ENCODE measurements around the gene AUH. TPM values are rescaled to one million over a fixed set of nuclear protein-coding genes. Genes with fewer than 3 reads are reported as not detected.

The AUH gene
- total RNA-seq, 1 experiment from 2014 or later: 21.7 TPM

DNA sequence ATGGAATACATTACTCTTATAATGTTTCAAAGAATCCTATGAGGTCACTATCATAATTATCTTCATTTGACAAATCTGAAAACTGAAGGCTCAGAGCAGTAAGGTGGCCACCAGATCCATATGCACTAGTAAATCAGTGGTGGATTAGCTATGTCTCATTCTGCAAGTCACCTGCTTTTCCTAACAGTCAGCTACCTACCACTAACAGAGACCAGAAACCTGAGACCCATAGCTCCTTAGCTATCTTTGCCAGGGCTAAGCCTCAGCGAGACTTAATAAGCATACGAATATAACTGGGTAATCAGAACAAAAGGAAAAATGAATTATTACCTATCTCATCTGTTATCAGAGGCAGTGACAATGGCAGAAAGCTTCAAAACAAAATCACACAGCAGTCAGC lies 118.7 kb downstream of the AUH start:
- no peaks in the 10 kb centered on the region for H3K9me3 ChIP-seq (ENCODE audit: control insufficient read depth, low read depth, low read length)
- no peak overlapping the region for H2BK5ac ChIP-seq (ENCODE audit: insufficient read length, low read length)
- Mint-ChIP-seq H3K36me3 (ENCODE audit: insufficient read depth in 1 of 3, low read depth in 3 of 3) (no peaks in the 10 kb centered on the region), H3K27ac (peak overlapping the region in 1 of 3 experiments; percentile 72; a peak in 3 of 7 replicates), H3K4me1 (peaks cover 24 to 39% of the 10 kb centered on the region in 2 experiments), H3K9me3 (no peaks in the 10 kb centered on the region), H3K4me3 (no peak overlapping the region), H3K27me3 (ENCODE audit: low read depth) (no peaks in the 10 kb centered on the region)
- H3K4me2 ChIP-seq (ENCODE audit: insufficient read depth, insufficient read length, low read length): no peak overlapping the region
- H3K9ac ChIP-seq (ENCODE audit: extremely low read depth, insufficient read length, low read length): no peak overlapping the region
- no peak overlapping the region for H3K27ac ChIP-seq (ENCODE audit: insufficient read length, low read depth, low read length)
- H2BK15ac ChIP-seq (ENCODE audit: low read depth, low read length): no peak overlapping the region
- no peak overlapping the region for H3K23ac ChIP-seq (ENCODE audit: insufficient read length, low read depth, low read length)
- peaks cover 4% of the 10 kb centered on the region; the same call in 1 of the 2 replicates for H3K4me1 ChIP-seq (ENCODE audit: insufficient read depth, low read length)
- H3K18ac ChIP-seq (ENCODE audit: insufficient read length, low read depth, low read length): no peak overlapping the region
- no peak overlapping the region for H4K5ac ChIP-seq (ENCODE audit: insufficient read length, low read depth, low read length)
- H3K27me3 ChIP-seq (ENCODE audit: insufficient read depth, low read length): no peaks in the 10 kb centered on the region
- H3K4ac ChIP-seq (ENCODE audit: low read depth, low read length): no peak overlapping the region
- no peak overlapping the region for H2AFZ ChIP-seq (ENCODE audit: low read length)
- no peak overlapping the region for H2BK12ac ChIP-seq (ENCODE audit: insufficient read length, low read depth, low read length)
- no CpG with 5 or more reads among the region's 2 CpGs for WGBS (ENCODE audit: extremely low coverage, insufficient read length, low lambda C conversion rate)
- no peaks in the 10 kb centered on the region for H4K20me1 ChIP-seq (ENCODE audit: control insufficient read depth, insufficient read depth, insufficient read length)
- DNase-seq: no peak
- H4K8ac ChIP-seq (replicated peaks; ENCODE audit: insufficient read length, low read depth, low read length): no peak overlapping the region
- no peaks in the 10 kb centered on the region for H3K79me1 ChIP-seq (ENCODE audit: insufficient read depth, low read depth, low read length, poor library complexity, severe bottlenecking)
- TF ChIP-seq, protein P1, sequence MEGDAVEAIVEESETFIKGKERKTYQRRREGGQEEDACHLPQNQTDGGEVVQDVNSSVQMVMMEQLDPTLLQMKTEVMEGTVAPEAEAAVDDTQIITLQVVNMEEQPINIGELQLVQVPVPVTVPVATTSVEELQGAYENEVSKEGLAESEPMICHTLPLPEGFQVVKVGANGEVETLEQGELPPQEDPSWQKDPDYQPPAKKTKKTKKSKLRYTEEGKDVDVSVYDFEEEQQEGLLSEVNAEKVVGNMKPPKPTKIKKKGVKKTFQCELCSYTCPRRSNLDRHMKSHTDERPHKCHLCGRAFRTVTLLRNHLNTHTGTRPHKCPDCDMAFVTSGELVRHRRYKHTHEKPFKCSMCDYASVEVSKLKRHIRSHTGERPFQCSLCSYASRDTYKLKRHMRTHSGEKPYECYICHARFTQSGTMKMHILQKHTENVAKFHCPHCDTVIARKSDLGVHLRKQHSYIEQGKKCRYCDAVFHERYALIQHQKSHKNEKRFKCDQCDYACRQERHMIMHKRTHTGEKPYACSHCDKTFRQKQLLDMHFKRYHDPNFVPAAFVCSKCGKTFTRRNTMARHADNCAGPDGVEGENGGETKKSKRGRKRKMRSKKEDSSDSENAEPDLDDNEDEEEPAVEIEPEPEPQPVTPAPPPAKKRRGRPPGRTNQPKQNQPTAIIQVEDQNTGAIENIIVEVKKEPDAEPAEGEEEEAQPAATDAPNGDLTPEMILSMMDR (conservative IDR thresholded peaks at IDR 0.05): no peak
- H3T11ph ChIP-seq (ENCODE audit: low read length): no peak overlapping the region
- H2BK20ac ChIP-seq (ENCODE audit: low read depth, low read length, poor library complexity, severe bottlenecking): no peak overlapping the region
- H2BK120ac ChIP-seq (ENCODE audit: low read depth, low read length, poor library complexity, severe bottlenecking): no peak overlapping the region
- no peaks in the 10 kb centered on the region for H3K23me2 ChIP-seq (ENCODE audit: insufficient read length, low read depth, low read length, poor library complexity, severe bottlenecking)
- H4K91ac ChIP-seq (ENCODE audit: insufficient read length, low read depth, low read length): no peak overlapping the region
- no peak overlapping the region for H3K56ac ChIP-seq (ENCODE audit: insufficient read length, low read depth, low read length)
- no peaks in the 10 kb centered on the region for H3K79me2 ChIP-seq (ENCODE audit: insufficient read depth, low read length)
- peak overlapping the region; percentile 31; the same call in 1 of the 2 replicates for H3K14ac ChIP-seq (ENCODE audit: insufficient read depth, low read length)
- no peak overlapping the region for H2AK5ac ChIP-seq (ENCODE audit: insufficient read length, low read length)
